Occipital lobe (tissue), 2 donors: Measurements from ENCODE around the gene DYSF. TPM values are rescaled to one million over a fixed set of nuclear protein-coding genes. Genes with fewer than 3 reads are reported as not detected.
"Not testable (repeated sequence)": the region's sequence is repeated elsewhere in the genome, so short reads cannot be mapped to it uniquely, and the experiment has no call there.

ENCODE experiments used
- DNase-seq: peaks from one replicate; lab custom pipeline; 2025; lab: John Stamatoyannopoulos, UW
- total RNA-seq: library from RNA; depleted of rRNA; stranded (reverse); fragments of >200 nt; gene quantifications from one replicate; pipeline ENCODE4 v1.2.3, GENCODE V29; 2014

DYSF gene
- total RNA-seq = 0.47 TPM

DNA sequence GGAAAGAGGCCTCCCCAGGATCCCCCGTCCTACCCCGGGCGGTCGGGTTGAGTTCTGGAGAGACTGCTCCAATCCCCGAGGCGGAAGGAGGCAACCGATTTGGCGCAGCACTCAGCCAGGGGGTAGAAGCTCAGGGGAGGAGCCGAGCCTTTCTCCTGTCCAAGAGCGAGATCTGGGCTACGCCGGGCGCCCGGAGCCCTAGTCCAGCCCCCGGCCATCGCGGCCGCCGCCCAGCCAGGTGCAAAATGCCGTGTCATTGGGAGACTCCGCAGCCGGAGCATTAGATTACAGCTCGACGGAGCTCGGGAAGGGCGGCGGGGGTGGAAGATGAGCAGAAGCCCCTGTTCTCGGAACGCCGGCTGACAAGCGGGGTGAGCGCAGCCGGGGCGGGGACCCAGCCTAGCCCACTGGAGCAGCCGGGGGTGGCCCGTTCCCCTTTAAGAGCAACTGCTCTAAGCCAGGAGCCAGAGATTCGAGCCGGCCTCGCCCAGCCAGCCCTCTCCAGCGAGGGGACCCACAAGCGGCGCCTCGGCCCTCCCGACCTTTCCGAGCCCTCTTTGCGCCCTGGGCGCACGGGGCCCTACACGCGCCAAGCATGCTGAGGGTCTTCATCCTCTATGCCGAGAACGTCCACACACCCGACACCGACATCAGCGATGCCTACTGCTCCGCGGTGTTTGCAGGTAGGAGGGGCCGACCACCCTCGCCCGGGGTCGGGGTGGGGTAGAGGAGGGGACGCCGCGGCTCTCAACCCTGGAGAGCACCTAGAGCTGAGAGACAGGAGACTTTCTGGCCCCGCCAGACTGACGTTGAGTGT lies at the start of gene DYSF:
Gene DYSF, plus strand, starts transcription at position 158 of the 817 bp plus-strand sequence.
- no peak for DNase-seq

DNA sequence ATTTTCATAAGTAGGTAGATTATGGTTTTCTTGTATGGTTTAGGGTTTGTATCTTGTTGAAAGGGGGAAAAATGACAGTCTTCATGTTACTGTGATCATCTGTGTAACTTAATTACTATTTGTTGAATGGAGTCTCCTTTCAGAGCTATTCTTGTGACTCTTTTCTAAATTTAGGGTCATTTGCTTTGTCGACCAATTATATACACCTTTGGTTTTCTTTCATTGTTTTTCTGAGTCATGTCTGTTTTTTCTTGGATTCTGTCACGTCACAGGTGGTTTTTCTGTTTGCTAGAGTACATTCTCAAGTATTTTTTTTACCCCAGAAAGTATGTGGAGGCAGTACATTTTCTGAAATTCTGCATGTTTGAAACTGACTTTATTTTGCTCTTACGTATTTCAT lies 43.8 kb upstream of the DYSF start:
- DNase-seq = no peak

DNA sequence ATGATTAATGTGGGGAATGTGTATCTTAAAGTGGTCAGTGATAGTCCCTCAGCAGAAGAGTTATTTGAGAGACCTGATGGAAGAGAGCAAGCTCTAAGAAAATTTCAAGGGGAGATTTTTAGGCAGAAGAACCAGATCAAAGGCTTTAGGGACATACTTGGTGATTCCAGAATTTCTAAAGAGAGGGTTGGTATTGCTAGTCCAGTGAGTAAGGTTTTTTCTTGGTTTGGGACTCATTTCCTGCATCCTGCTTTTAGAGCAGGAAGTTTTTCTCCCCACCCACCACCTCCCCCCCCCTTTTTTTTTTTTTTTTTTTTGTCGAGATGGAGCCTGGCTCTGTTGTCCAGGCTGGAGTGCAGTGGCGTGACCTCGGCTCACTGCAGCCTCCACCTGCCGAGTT lies 42.7 kb upstream of the DYSF start:
- no peak for DNase-seq

DNA sequence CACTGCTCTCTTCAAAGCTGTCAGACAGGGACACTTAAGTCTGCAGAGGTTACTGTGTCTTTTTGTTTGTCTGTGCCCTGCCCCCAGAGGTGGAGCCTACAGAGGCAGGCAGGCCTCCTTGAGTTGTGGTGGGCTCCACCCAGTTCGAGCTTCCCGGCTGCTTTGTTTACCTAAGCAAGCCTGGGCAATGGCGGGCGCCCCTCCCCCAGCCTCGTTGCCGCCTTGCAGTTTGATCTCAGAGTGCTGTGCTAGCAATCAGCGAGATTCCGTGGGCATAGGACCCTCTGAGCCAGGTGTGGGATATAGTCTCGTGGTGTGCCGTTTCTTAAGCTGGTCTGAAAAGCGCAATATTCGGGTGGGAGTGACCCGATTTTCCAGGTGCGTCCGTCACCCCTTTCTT lies 36.5 kb upstream of the DYSF start:
- DNase-seq = not testable (repeated sequence)

DNA sequence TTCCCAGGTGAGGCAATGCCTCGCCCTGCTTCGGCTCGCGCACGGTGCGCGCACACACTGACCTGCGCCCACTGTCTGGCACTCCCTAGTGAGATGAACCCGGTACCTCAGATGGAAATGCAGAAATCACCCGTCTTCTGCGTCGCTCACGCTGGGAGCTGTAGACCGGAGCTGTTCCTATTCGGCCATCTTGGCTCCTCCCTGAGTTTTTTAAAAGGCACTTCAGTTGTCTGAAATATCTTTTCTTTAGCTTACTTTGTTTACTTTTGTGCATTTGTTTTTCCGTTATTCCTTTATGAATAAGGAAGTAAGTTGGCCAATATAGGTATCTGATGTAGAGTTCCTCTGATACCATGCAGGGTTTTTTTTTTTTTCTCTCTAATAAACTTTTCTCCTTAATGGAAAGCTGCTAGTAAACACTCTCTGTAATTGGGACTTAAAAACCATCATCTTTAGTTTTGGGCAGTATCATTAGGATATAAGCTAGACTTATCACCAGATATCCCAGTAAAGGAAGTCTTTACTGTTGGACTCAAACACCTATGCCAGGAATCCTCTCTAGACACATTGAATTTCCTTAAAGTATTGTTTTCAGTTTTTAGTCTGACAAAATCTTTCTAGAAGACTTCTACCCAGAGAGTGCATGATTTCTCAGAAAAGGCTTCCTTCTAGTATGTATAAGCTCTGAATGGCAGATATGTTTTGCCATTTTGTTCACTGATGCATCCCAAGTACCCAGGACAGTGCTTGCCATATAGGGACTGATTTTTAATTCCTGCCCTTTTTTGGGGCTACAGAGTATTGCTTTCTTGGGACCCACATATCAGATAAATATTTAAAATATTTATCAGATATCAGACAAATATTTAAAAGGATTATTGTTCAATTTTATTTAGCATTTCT lies 35.8 kb upstream of the DYSF start:
- no peak for DNase-seq

DNA sequence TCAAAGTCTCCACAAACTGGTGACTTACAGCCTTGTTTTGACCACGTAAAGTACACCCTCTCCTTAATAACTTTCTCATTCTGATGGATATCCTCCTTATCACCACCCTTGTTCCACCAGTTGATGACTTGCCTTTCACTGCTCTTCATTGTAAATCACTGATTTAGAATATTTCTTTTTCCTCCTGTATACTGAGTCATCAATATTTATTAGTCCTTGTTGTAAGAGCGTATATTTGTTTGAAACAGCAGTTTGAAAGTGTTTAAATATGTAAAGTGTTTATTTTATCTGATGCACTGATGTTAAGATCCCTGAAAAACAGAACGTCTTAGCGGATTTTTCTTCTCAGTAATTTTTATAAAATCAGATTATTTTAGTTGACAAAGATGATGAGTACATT lies 34.2 kb upstream of the DYSF start:
- no peak for DNase-seq

DNA sequence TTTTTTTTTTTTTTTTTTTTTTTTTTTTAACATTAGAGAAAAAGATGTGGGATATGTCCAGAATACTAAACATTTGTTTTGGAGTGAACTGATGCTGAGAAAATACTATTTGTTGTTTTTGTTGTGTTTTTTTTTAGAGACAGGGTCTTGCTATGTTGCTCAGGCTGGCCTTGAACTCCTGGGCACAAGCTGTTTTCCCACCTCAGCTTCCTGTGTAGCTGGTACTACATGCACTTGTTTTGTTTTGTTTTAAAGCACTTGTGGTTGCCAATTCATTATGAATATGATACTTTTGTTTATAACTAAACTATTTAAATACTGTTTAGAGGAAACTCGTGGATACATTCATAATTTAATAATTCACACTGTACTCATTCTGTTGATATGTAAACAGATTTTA lies 33.4 kb upstream of the DYSF start:
- no peak for DNase-seq

DNA sequence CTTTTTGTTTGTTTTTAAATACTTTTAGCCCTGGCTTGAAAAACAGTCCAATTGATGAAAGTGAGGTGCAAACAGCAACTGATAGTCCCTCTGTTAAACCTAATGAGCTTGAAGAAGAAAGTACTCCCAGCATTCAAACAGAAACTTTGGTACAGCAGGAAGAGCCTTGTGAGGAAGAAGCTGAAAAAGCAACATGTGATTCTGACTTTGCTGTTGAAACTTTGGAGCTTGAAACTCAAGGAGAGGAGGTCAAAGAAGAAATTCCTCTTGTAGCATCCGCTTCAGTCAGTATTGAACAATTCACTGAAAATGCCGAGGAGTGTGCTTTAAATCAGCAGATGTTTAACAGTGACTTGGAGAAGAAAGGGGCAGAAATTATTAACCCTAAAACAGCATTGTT lies 30.6 kb upstream of the DYSF start:
- no peak for DNase-seq

DNA sequence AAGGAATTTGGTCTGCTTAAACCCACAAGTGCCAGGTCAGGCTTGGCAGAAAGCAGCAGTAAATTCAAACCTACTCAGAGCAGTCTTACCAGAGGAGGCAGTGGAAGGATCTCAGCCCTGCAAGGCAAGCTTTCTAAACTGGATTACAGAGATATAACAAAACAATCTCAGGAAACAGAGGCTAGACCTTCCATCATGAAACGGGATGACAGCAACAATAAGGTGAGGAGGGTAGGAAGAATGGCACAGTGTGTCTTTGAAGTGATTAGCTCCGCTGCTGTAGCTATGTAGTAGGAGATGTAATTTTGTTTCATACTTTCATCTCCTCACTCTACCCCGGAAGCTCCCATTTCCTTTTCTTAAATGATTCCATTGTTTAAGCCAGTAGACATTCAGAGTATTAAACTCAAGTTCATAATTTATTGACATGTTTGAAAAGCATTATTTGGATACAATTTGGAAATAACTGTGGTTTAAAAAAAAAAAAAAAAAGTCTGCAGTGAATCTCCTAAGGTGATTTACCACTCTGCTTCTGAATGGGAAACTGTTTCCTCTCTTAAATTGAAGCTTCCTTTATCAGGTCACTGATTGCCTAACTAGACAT lies 29.4 kb upstream of the DYSF start:
- DNase-seq = no peak

DNA sequence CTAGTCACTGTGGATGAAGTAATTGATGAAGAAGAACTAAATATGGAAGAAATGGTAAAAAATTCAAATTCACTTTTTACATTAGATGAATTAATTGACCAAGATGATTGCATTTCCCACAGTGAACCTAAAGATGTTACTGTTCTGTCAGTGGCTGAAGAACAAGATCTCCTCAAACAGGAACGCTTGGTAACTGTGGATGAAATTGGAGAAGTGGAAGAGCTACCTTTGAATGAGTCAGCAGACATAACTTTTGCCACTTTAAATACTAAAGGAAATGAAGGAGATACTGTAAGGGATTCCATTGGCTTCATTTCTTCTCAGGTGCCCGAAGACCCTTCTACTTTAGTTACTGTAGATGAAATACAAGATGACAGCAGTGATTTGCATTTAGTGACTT lies 26.6 kb upstream of the DYSF start:
- DNase-seq = no peak

DNA sequence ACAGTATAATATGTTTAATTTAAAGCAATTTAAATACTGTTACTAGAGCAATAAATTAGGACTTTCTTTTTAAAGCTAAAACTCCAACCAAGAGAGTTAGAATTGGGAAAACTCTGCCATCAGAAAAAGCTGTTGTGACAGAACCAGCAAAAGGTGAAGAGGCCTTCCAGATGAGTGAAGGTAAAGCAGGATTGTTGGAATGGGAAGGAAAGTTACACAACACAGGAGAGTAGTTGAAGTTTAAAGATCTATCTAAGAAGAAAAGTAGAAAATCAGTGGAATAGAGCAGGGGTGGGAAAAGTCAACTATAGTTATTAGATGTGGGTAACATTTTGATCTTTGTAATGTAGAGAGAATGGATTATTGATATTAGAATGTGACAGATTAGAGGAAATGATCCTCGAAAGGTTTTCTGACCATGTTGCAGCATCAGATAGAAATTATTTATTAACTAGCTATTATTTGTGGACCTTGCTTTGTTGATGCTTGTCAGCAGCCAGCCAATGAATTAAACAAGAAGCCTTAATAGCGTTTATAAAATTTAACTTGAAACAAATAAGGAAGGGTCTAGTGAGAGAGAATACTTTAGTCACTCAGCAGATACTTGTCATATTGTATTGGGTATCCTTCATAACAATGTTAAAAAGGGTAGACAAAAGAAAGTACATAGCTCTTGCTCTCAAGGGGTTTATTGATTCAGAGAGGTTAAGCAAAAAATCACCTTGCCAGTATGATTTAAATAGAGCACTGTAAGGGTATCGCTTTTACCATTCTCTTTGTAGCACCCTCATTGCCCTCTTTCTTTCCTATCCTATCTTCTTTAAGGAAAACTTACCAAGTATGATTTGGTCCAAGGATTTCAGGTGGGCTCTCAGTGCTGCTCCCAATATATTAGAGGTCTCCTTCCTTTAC lies 24.6 kb upstream of the DYSF start:
- no peak for DNase-seq

DNA sequence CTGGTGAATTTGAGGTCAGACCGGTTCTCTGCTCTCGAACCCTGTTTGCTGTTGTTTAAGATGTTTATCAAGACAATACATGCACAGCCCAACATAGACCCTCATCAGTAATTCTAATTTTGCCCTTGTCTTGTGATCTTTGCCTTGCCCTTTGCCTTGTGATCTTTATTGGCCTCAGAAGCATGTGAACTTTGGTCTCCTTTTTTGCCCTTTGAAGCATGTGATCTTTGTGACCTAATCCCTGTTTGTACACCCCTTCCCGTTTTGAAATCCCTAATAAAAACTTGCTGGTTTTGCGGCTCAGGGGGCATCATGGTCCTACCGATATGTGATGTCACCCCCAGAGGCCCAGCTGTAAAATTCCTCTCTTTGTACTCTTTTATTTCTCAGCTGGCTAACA lies 8.2 kb upstream of the DYSF start:
- not testable (repeated sequence) for DNase-seq

DNA sequence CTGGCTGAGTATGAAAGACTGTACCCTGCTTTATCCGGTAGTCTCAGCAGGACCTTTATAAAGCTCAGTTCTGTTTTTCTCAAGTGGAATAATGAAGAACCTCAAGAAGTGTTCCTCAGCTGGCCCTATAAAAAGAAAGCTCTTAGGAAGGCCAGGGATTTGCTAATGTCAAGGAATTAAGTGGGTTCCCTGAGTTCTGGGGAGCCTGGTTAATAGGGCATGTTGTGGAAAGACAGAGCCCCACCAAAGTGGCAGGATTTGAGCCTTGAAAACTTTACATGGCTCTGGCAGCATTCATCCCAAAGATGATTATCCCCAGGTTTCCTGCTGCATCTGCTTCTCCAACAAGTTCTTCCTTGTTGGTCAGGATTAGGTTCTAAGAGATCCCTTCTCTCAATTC lies 6.9 kb upstream of the DYSF start:
- no peak for DNase-seq

DNA sequence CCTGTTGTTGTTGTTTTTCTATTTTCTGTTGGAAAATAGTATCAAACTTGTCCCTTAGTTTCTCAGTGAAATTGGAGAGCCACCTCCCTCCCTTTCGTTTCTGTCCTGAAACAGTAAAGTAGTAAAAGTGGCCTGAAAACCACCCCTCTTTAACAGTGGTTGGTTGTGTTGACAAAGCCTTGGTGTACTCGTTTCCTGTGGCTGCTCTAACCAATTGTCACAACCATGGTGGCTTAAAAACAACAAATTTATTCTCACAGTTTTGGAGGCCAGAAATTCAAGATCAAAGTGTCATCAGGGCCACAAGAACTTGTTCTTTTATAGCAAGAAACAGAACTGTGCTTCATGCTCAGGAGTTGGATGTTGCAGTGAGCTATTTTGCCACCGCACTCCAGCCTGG lies 4.0 kb upstream of the DYSF start:
- DNase-seq = no peak

DNA sequence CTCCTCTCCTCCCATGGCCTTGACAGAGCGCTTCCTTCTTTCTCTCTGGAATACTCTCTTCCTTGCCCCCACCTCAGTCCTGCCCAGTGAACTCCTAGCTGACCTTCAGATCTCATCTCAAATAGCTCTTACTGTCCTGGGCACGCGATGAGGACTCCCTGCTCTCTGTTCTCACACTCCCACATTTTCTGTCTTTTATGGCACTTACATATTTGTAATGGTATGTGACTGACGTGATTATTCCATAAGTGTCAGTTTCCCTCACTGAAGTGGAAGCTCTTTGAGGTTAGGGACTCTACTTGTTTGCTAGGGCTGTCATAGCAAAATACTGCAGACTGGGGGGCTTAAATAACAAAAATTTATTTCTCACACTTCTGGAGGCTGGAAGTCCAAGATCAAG lies 1.7 kb upstream of the DYSF start:
- DNase-seq = no peak

DNA sequence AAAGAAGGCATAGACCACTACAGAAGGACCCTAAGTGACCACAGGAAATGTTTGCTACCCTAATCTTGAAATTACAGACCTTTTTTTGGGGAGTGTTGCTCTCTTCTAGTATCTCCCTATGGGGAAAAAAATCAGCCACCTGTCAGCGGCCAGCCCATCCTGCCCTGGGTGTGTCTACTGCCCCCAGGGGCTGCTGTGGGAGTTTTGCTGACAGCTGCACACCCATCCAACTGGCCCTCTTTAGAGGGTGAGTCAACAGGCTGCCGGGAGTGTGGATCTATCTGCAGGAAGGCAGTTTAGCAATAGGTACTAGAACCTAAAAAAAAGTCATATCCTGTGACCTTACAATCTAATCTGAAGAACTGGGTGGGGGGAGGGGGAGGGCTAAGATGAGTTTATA lies 796 bp upstream of the DYSF start:
- DNase-seq = no peak

DNA sequence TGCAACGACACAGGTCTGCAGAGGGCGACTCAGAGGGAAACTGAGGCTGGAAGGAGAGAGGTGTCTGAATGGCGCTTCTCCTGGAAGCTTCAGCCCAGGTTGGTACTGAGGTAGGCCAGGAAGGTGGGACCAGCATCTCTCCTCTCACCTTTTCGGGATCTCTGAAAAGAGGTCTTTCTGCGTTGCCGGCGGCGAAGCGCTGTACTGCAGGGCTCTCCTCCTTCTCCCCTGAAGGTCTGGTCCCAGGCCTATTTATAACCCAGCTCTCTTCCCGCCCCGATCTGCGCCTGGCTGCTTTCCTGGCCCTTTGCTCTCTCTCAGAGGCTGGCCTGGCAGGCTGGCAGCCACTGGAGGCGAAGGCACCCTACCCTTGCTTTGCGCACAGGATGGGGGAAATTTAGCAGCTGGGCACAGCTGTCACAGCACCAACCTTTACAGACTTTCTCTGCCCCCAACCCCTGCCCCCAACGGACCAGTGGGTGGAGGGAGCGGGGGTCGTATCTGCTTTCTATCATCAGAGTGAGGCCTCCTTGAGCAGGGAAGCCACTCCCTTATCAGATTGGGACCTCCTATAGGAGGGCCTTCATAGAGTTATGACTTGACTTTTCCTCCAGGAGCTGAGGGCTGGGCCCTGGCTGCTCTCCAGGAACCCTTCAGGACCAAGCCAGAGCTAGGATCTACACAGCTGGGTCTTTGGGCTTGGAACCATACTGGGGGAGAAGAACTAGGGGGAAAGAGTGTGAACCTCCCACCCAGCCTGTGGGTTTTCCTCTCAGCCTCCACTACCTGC lies 1.1 kb downstream of the DYSF start:
- no peak for DNase-seq

DNA sequence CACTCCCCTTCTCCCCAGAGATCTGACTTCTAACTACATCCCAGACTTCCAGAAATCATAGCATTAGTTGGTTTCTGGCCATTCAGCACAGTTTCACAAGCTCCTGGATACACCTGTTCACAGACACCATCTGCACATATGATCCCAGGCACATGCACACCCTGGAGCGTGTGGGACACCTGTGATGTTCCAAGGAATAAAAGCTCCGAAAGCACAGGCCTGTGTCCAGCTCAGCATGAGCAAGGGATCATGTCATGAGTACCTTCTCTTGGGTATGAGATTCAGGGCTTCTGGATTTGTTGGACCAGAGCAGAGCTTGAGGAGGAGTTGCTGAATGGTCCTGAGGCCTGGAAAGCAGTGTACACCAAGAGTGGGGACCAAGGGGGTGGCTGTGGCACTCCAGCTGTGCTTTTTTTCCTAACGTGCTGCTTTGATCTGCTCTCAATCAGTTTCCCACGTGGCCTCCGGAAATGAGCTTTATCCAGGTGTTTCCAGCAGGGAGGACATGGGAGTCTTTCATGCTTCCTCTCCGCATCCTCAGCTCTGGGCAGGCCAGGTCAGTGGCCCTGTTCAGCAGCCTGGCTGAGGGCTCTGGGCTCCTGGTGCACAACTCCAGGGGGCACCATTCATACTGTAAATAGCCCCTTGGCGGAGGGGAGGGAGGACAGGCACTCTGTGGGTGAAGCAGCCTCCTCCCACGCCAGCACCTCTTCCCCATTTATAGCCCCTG lies 1.8 kb downstream of the DYSF start:
- DNase-seq = no peak

DNA sequence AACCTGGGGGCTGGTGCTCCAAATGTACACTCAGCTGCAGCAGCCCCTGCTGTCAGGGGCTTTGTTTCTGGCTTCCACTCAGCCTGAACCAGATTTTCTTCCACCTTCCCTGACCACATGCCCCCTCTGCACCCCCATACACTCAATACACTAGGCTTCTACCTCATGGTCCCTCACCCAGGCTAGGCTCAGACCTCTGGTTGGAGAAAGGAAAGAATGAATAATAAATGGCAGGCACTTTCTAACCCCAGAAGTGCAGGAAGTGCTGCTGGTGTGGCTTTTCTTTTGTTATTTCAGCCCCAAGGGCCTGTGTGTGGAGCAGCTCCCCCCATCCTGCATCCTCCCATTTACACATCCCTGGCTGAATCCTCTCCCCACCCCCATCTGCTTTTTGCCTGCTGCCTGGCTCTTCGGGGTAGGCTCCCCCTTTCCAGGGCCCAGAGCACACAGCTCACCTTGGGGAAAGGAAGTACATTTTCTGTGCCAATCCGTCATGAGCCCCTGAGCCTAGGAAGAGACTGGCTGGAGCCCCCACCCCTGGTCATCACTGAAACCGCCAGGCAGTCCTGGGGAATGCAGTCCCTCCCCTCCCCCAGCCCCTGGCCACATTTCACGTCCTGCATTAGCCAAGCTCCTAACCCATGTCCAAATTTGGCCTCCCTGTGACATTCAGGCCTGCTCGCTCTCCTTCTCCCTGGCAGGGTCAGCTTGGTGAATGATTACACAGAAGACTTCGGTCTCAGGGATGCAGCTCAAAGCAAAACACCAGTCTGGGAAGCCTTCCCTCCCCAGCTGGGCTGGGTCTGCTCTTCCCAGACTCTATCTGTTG lies 2.6 kb downstream of the DYSF start:
- no peak for DNase-seq
